ENCODE measurements around the gene NGF.
A peak's percentile ranks its signal among the peaks of the same experiment; 100 is the strongest.

Gene NGF

GRCh38 chr1:115275216-115275615 lies 62.8 kb downstream of the NGF start:
- peak; percentile 54 for TF ChIP-seq CTCF (IDR thresholded peaks at IDR 0.05; ENCODE audit: low read depth, low read length, missing control alignments)
- no peak for DNase-seq (ENCODE audit: low read depth)
- no peak overlapping the region for H3K4me3 ChIP-seq (ENCODE audit: low read depth, low read length)

GRCh38 chr1:115274467-115274866 lies 63.6 kb downstream of the NGF start:
- H3K4me3 ChIP-seq (ENCODE audit: low read depth, low read length) = no peak overlapping the region
- no peak for DNase-seq (ENCODE audit: low read depth)
- TF ChIP-seq CTCF (IDR thresholded peaks at IDR 0.05; ENCODE audit: low read depth, low read length, missing control alignments) = no peak

GRCh38 chr1:115266729-115267421 lies 71.2 kb downstream of the NGF start:
- TF ChIP-seq CTCF (IDR thresholded peaks at IDR 0.05; ENCODE audit: low read depth, low read length, missing control alignments) = no peak
- no peak for DNase-seq (ENCODE audit: low read depth)
- no peak overlapping the region for H3K4me3 ChIP-seq (ENCODE audit: low read depth, low read length)

GRCh38 chr1:115265099-115265498 lies 73.0 kb downstream of the NGF start:
- H3K4me3 ChIP-seq (ENCODE audit: low read depth, low read length) = no peak overlapping the region
- DNase-seq (ENCODE audit: low read depth) = no peak
- TF ChIP-seq CTCF (IDR thresholded peaks at IDR 0.05; ENCODE audit: low read depth, low read length, missing control alignments) = no peak

GRCh38 chr1:115262886-115263285 lies 75.2 kb downstream of the NGF start:
- no peak for TF ChIP-seq CTCF (IDR thresholded peaks at IDR 0.05; ENCODE audit: low read depth, low read length, missing control alignments)
- no peak overlapping the region for H3K4me3 ChIP-seq (ENCODE audit: low read depth, low read length)
- no peak for DNase-seq (ENCODE audit: low read depth)

GRCh38 chr1:115261496-115261895 lies 76.6 kb downstream of the NGF start:
- TF ChIP-seq CTCF (IDR thresholded peaks at IDR 0.05; ENCODE audit: low read depth, low read length, missing control alignments) = no peak
- H3K4me3 ChIP-seq (ENCODE audit: low read depth, low read length) = no peak overlapping the region
- DNase-seq (ENCODE audit: low read depth) = no peak

- TF ChIP-seq CTCF (IDR thresholded peaks at IDR 0.05; ENCODE audit: low read depth, low read length, missing control alignments) = no peak
- DNase-seq (ENCODE audit: low read depth) = no peak
- H3K4me3 ChIP-seq (ENCODE audit: low read depth, low read length) = no peak overlapping the region
These were observed 79.7 kb downstream of the NGF start for GRCh38 chr1:115258302-115258866.

All from GM12864 (cell line).